Upper lobe of left lung (tissue), 6 donors: Measurements from ENCODE around the gene WASF2. TPM values are rescaled to one million over a fixed set of nuclear protein-coding genes. Genes with fewer than 3 reads are reported as not detected.
"Not testable (repeated sequence)": the region's sequence is repeated elsewhere in the genome, so short reads cannot be mapped to it uniquely, and the experiment has no call there.

Experiments
- ATAC-seq, 2 donors: fragments of 200-7000 bp; cut with Tn5 transposase; one replicate each; pipeline ENCODE4 v1.9.1; 2022; ENCODE audit warnings: mild to moderate bottlenecking in 2 of 2, moderate library complexity in 2 of 2; ENCODE audit not compliant: low FRiP score in 2 of 2
- DNase-seq, 2 donors: peaks; one replicate each; pipeline ENCODE4 v3.0.0-alpha.2; 2019 to 2020
- H3K27ac ChIP-seq, 4 donors: fragments of 200-600 bp; sonication (generic); one replicate each; pipeline ENCODE4 v1.5.1; 2016 to 2019
- H3K27me3 ChIP-seq, 4 donors: fragments of 200-600 bp; sonication (generic); one replicate each; pipeline ENCODE4 v1.5.1; 2017 to 2019
- H3K36me3 ChIP-seq, 4 donors: fragments of 200-600 bp; sonication (generic); one replicate each; pipeline ENCODE4 v1.5.1; 2016 to 2019
- H3K4me1 ChIP-seq, 4 donors: fragments of 200-600 bp; sonication (generic); one replicate each; pipeline ENCODE4 v1.5.1; 2018 to 2019
- H3K4me3 ChIP-seq, 4 donors: fragments of 200-600 bp; sonication (generic); one replicate each; pipeline ENCODE4 v1.5.1; 2017 to 2019; ENCODE audit warnings: mild to moderate bottlenecking in 2 of 4, moderate library complexity in 1 of 4
- H3K9me3 ChIP-seq, 4 donors: fragments of 200-600 bp; sonication (generic); one replicate each; pipeline ENCODE4 v1.5.1; 2018 to 2019
- EP300 ChIP-seq, 4 donors: sonication (generic); formaldehyde crosslinking; IDR thresholded peaks; one replicate each; pipeline ENCODE4 v1.5.1; 2017; ENCODE audit warnings: antibody characterized with exemption in 4 of 4, control low read depth in 2 of 4
- POLR2A ChIP-seq, 4 donors: fragments of 450-650 bp; IDR thresholded peaks; one replicate each; pipeline ENCODE4 v1.5.1; 2016 to 2017; ENCODE audit warnings: antibody characterized with exemption in 4 of 4, mild to moderate bottlenecking in 2 of 4
- POLR2AphosphoS5 ChIP-seq, 2 donors: sonication (generic); formaldehyde crosslinking; IDR thresholded peaks; one replicate each; pipeline ENCODE4 v1.5.1; 2017; ENCODE audit warnings: antibody characterized with exemption in 2 of 2
- WGBS, 2 donors: methylation state at CpG; one replicate each; pipeline ENCODE4 v1.1.5; 2017 to 2018; 5-methylcytosine and 5-hydroxymethylcytosine counted together
- total RNA-seq, 6 donors: library from RNA; depleted of rRNA in 4 of 6; stranded (reverse); fragments of >200 nt in 4 of 6; gene quantifications; one replicate each; pipeline versions ENCODE4 v1.1.0 to v1.2.1, GENCODE V29; 2016 to 2021
- TF ChIP-seq, protein P1 (sequence below), 6 experiments: fragments of 450-650 bp in 4 of 6; fragments of 200-600 bp in 2 of 6; sonication (generic) in 2 of 6; IDR thresholded peaks; one replicate each; pipeline ENCODE4 v1.5.1; 2016 to 2019; ENCODE audit warnings: antibody characterized with exemption in 6 of 6
- donor health status: DM: no; HTN: no; CAD: no; lungs with moderate emphysema.
- donor health status: DM: no; HTN: yes; CAD: no; lungs with severe emphysema.

WASF2 gene
- total RNA-seq, 6 donors from 2014 or later, result 53.4 to 158 (median 62.2) TPM

- H3K4me1 ChIP-seq, result peaks cover 82 to 94% (median 86%) of the 10 kb centered on the region in 4 donors
- H3K4me3 ChIP-seq, result peak overlapping the region in 1 of 4 donors; percentile 5
- TF ChIP-seq, protein P1, sequence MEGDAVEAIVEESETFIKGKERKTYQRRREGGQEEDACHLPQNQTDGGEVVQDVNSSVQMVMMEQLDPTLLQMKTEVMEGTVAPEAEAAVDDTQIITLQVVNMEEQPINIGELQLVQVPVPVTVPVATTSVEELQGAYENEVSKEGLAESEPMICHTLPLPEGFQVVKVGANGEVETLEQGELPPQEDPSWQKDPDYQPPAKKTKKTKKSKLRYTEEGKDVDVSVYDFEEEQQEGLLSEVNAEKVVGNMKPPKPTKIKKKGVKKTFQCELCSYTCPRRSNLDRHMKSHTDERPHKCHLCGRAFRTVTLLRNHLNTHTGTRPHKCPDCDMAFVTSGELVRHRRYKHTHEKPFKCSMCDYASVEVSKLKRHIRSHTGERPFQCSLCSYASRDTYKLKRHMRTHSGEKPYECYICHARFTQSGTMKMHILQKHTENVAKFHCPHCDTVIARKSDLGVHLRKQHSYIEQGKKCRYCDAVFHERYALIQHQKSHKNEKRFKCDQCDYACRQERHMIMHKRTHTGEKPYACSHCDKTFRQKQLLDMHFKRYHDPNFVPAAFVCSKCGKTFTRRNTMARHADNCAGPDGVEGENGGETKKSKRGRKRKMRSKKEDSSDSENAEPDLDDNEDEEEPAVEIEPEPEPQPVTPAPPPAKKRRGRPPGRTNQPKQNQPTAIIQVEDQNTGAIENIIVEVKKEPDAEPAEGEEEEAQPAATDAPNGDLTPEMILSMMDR (IDR thresholded peaks at IDR 0.05), result no peak
- TF ChIP-seq EP300 (IDR thresholded peaks at IDR 0.05) (no peak), POLR2AphosphoS5 (IDR thresholded peaks at IDR 0.05) (peak in 1 of 2 donors; percentile 32), POLR2A (IDR thresholded peaks at IDR 0.05) (no peak)
- no peaks in the 10 kb centered on the region for H3K27me3 ChIP-seq
- no peaks in the 10 kb centered on the region for H3K9me3 ChIP-seq
- ATAC-seq (peak; percentile 84), DNase-seq (peak in 1 of 2 donors; percentile 52)
- H3K36me3 ChIP-seq, result peaks cover 0 to 12% (median 2%) of the 10 kb centered on the region in 4 donors
- WGBS, 2 donors, result 13 to 31% methylated on average over 2 of the region's 2 CpGs
- H3K27ac ChIP-seq, result peak overlapping the region; percentile 77 to 91 (median 86)
Observed at GRCh38 chr1:27435566-27436203, 54.3 kb downstream of the WASF2 start.

GRCh38 chr1:27433706-27434105 lies 56.3 kb downstream of the WASF2 start:
- Histone ChIP-seq H3K36me3 (no peaks in the 10 kb centered on the region), H3K9me3 (no peaks in the 10 kb centered on the region), H3K27me3 (no peaks in the 10 kb centered on the region), H3K4me3 (no peak overlapping the region), H3K4me1 (peaks cover 95 to 99% (median 96%) of the 10 kb centered on the region in 4 donors), H3K27ac (peak overlapping the region; percentile 13 to 91 (median 82))
- TF ChIP-seq POLR2AphosphoS5 (IDR thresholded peaks at IDR 0.05) (no peak), POLR2A (IDR thresholded peaks at IDR 0.05) (no peak), EP300 (IDR thresholded peaks at IDR 0.05) (no peak)
- TF ChIP-seq, protein P1 (IDR thresholded peaks at IDR 0.05), result no peak
- WGBS, 2 donors, result 88 to 93% methylated on average over 3 of the region's 3 CpGs
- ATAC-seq (no peak), DNase-seq (no peak)

- not testable (repeated sequence) for DNase-seq, H3K36me3 ChIP-seq, H3K4me3 ChIP-seq, ATAC-seq, H3K9me3 ChIP-seq, H3K27me3 ChIP-seq
- H3K27ac ChIP-seq, result peak overlapping the region in 3 of 4 donors; percentile 77 to 91 (median 87)
- peaks cover 95 to 99% (median 96%) of the 10 kb centered on the region in 4 donors for H3K4me1 ChIP-seq
- WGBS, 2 donors, result 62 to 71% methylated on average over 1 of the region's 1 CpG
Observed at GRCh38 chr1:27432725-27433124, 57.2 kb downstream of the WASF2 start.

DNA sequence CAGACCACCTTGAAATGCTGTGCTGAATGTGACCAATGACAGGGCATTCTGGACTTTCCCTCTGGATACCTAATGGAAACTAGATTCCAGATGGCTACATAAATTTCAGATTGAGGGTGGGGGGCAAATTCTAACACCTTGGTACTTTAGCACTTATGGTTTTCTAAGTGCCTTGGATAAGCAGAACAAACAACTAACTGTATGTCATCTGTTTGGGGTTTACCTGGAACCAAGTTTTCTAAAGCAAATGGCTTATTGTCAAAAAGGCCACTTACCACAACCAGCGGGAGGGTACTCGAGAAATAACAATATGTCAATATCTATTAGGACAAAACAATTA lies 58.4 kb downstream of the WASF2 start:
- WGBS, 2 donors, result 49 to 74% methylated on average over 2 of the region's 2 CpGs
- Histone ChIP-seq H3K9me3 (no peaks in the 10 kb centered on the region), H3K36me3 (peaks cover 0 to 14% (median 1%) of the 10 kb centered on the region in 4 donors), H3K27ac (peak overlapping the region; percentile 67 to 87 (median 82)), H3K27me3 (no peaks in the 10 kb centered on the region), H3K4me1 (peaks cover 94 to 97% (median 96%) of the 10 kb centered on the region in 4 donors), H3K4me3 (no peak overlapping the region)
- TF ChIP-seq POLR2A (IDR thresholded peaks at IDR 0.05) (no peak), EP300 (IDR thresholded peaks at IDR 0.05) (no peak), POLR2AphosphoS5 (IDR thresholded peaks at IDR 0.05) (no peak)
- TF ChIP-seq, protein P1 (IDR thresholded peaks at IDR 0.05), result no peak
- no peak for DNase-seq
- ATAC-seq, result no peak

DNA sequence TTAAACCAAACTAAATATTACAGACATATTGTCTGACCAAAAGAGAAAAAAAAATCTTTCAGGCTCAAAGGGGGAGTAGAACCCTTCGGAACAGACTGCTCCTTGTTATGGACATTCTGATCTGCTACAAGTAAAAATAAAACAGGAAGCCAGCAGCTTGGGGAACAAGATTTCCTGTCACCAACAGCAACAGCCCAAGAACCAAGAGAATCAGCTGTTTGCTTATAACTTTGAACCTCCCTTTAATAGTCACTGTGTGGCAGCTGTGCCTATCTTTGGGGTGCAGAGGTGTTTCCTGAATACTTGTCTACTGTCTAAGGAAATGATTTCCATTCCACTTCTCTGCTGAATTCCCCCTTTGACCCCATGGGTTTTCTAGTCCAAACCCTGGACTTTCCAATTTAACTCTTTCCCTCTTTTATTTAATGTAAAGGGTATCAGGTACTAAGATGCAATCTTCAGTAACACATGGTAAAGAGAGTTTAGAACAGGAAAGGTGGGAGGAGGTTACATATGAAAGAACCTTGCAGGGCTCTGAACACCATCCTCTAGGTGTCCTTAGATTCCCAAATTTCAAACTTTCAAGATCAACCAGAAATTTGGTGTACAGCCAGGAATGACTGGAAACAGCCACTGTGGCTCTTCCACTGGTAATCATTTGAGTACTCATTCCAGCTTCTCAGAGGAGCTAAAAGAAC lies 58.9 kb downstream of the WASF2 start:
- Histone ChIP-seq H3K36me3 (peaks cover 0 to 16% (median 3%) of the 10 kb centered on the region in 4 donors), H3K4me3 (no peak overlapping the region), H3K4me1 (peaks cover 88 to 97% (median 93%) of the 10 kb centered on the region in 4 donors), H3K27me3 (no peaks in the 10 kb centered on the region), H3K9me3 (no peaks in the 10 kb centered on the region), H3K27ac (peak overlapping the region; percentile 67 to 87 (median 82))
- TF ChIP-seq POLR2A (IDR thresholded peaks at IDR 0.05) (peak in 1 of 4 donors; percentile 20), POLR2AphosphoS5 (IDR thresholded peaks at IDR 0.05) (peak in 1 of 2 donors; percentile 38), EP300 (IDR thresholded peaks at IDR 0.05) (peak in 2 of 4 donors; percentile 47 to 66)
- TF ChIP-seq, protein P1 (IDR thresholded peaks at IDR 0.05), result no peak
- WGBS, 2 donors, result 31 to 45% methylated on average over 1 of the region's 1 CpG
- DNase-seq (peak in 1 of 2 donors; percentile 47), ATAC-seq (peak; percentile 26 to 52)
